CD1c-positive myeloid dendritic cell (primary cell): ENCODE results near the gene ARRDC1.
"Not testable (repeated sequence)": the region's sequence is repeated elsewhere in the genome, so short reads cannot be mapped to it uniquely, and the experiment has no call there.

Experiments used
- DNase-seq: peaks from one replicate; pipeline ENCODE4 v3.0.0-alpha.2; 2016; ENCODE audit errors: extremely low spot score

The ARRDC1 gene, protein sequence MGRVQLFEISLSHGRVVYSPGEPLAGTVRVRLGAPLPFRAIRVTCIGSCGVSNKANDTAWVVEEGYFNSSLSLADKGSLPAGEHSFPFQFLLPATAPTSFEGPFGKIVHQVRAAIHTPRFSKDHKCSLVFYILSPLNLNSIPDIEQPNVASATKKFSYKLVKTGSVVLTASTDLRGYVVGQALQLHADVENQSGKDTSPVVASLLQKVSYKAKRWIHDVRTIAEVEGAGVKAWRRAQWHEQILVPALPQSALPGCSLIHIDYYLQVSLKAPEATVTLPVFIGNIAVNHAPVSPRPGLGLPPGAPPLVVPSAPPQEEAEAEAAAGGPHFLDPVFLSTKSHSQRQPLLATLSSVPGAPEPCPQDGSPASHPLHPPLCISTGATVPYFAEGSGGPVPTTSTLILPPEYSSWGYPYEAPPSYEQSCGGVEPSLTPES

DNA sequence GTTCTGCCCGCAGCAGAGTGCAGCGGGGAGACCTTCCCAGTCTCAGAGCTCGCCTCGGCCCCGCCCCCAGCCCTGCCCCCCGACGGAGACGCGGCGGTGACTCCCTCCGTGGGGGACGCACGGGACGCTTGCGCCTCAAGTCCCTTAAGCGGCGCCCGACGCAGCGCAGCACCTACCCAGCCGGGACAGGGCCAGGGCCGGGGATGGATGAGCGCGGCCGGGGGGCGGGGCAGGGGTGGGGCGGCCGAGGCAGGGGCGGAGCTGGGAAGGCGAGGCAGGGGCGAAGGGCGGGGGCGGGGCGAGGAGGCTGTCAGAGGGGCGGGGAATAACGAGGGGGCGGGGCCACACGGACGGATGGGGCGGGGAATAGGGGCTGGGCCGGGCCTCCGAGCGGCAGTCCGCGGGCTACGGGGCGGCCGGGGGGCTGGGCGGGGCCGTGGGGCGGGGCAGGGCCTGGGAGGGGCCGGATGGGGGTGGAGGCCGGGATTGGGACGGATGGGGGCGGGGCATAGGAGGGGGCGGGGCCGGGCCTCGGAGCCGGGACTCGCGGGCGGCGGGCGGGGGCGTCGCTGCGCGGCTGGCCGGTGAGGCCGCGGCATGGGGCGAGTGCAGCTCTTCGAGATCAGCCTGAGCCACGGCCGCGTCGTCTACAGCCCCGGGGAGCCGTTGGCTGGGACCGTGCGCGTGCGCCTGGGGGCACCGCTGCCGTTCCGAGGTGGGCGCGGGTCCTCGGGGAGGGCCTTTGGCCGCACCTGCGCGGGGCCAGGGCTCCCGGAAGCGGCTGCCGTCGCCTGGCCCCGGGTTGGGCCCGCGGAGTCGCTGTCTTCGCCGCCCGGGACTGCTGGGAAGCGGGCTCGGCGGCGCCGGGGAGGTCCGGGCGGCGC, at the start of gene ARRDC1:
Gene ARRDC1, plus strand, starts transcription at position 566 of the 884 bp plus-strand sequence. Its CDS starts 32 bp downstream, at position 598.
- DNase-seq: peak; percentile 97

DNA sequence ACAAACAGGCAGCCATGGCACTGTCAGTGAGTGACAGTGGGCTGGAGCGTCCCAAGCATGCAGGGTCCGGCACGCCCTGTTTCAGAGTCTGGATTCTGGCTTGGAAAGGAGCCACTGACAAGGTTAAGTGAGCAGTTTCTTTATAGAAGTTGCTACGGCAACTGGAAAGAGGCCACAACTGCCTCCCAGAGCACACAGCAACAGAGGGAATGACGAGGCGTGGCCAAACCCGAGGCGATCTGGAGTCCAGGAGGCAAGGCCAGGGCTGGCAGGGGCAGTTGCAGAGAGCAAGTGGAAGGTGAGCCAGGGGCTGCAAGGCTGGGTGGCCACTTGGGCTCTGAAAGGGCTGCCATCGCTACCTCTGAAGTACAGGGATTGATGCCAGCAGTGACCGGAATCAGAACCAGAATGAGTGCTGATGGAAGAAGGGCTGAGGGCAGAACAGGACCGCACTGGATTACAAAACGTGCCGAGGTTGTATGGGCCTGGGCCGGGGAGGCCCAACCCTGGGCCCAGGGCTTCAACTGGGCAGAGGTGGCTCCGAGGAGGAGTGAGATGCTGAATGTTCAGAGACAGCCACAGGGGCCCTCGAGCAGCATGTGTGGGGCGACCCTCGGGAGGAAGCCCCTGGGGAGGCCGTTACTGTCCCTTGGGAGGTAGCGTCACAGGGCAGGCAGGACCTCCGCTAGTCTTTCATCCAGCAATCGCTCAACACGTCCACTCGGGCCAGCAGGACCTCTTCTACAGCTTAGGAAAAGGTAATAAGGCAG, 49.2 kb upstream of the ARRDC1 start:
- no peak for DNase-seq

DNA sequence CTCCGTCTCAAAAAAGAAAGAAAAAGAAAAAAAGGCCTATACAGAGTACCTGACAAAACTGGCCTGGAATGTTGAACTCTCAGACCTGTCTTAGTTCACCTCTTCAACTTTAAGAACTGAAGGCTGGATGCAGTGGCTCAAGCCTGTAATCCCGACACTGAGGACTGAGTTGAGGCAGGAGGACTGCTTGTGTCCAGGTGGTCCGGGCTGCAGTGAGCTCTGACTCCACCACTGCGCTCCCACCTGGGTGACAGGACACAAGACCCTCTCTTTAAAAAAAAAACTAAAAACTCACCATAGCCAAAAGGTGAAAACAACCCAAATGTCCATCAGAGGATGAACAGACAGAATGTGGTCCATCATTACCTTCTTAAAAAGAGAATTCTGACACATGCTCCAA, 47.4 kb upstream of the ARRDC1 start:
- no peak for DNase-seq

DNA sequence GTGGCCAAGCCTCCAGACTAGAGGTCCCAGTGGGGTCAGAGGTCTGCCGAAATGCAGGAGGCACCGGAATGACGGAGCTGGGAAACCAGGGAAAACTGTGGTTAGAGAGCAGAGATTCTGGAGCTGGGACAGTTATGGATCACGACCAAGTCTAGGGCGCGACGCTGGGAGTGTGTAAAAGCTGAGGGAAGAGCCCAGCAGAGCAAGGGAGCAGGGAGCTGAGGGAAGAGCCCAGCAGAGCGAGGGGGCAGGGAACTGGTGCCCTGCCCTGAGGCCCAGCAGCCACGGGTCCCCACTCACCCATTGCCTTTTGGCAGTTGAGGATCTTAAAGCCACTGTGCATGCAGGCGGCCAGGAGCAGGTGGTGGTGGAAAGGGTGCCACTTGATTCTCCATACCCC, 41.4 kb upstream of the ARRDC1 start:
- no peak for DNase-seq

DNA sequence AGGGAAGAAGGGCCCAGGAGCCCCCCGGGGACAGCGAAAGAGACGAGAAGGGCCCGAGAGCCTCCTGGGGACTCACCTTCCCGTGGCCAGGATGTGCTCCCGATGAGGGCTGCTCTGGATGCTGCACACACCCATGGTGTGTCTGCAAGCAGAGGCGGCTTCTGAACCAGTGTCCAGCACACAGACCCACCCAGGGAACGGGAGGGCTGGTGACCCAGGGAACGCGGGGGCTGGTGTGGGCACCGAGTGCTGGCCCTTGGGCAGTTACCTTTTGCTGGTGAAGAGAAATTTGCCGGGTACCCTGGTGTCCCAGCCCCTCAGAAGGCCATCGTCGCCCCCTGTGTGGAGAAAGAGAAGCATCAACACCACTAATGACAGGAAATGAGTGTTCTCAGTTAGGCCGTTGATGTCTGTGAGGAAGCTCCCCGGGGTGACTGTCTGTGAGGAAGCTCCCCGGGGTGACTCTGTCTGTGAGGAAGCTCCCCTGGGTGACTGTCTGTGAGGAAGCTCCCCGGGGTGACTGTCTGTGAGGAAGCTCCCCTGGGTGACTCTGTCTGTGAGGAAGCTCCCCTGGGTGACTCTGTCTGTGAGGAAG, 40.6 kb upstream of the ARRDC1 start:
- no peak for DNase-seq

DNA sequence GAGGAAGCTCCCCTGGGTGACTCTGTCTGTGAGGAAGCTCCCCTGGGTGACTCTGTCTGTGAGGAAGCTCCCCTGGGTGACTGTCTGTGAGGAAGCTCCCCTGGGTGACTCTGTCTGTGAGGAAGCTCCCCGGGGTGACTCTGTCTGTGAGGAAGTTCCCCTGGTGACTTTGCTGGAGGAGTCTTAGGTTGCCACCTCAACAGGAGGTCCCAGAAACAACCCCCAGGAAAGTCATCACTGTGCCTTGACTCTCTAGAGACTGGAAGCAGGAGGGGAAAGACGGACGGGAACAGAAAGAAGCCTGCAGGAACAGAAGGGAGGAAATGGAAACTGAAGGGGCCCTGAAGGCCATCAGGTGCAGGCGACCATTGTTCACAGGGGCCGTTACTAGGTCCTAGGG, 37.0 kb upstream of the ARRDC1 start:
- DNase-seq: not testable (repeated sequence)

DNA sequence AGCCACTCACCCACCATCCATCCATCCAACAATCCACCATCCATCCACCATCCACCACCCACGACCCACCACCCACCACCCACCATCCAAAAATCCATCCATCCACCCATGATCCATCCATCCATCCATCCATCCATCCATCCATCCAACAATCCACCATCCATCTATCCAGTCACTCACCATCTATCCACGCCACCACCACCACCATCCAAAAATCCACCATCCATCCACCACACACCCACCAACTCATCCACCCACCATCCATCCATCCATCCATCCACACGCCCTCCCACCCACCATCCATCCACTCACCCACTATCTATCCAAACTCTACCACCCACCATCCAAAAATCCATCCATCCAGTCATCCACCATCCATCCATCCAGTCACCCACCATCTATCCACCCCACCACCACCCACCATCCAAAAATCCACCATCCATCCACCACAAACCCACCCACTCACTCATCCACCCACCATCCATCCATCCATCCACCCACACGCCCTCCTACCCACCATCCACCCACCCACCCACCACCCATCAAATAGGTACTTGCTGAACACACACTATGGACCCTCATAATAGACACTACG, 35.8 kb upstream of the ARRDC1 start:
- DNase-seq: no peak

DNA sequence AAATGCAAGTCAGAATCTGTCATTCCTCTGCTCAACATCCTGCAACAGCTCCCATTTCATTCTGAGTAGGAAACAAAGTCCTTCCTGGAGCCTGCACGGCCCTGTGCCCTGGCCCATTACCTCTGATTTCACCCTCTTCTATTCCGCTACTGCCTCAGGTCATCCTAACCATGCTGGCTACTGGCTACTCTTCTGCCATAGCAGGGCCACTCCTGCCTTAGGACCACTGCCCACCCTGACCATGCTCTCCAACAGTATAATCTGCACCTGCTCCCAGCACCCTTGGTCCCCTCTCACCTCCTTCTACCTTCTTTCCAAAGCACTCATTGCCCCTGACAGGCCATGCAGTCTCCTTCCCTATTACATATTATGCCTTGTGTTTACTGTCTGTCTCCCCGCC, 34.9 kb upstream of the ARRDC1 start:
- no peak for DNase-seq

DNA sequence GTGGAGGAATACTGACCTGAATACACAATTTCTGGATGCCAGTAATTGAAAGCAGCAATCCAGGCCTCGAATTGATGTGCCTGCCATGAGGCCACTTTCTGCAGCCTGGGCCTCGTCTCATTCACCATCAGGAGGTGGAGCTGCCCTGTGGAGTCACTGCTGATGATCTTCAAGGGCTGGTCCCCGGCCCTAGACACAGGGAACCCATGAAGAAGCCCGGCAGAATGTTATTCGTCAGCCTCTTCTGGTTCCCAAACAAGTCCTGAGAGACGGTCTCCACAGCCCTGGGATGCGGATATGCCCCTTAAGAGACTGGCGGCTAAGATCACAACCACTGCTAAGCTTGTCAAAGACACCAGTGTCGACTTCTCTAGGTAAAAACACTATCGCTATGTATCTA, 31.3 kb upstream of the ARRDC1 start:
- no peak for DNase-seq

DNA sequence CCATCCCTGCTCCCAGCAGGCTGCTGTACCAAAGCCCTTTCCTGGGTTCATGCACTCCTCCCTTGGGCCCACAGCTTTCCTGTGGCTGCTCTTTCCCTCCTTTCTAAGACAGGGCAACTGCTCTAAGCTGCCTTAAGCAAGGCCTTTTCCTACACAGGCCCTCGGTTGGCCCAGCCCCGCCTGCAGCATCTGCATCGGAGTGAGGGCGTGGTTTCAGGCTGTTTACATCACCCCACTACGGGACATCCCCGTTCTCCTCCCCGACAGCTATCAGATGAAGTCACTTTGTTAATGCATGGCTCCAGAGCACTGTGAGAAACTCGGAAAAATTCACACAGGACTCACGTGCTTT, 30.1 kb upstream of the ARRDC1 start:
- DNase-seq: no peak

DNA sequence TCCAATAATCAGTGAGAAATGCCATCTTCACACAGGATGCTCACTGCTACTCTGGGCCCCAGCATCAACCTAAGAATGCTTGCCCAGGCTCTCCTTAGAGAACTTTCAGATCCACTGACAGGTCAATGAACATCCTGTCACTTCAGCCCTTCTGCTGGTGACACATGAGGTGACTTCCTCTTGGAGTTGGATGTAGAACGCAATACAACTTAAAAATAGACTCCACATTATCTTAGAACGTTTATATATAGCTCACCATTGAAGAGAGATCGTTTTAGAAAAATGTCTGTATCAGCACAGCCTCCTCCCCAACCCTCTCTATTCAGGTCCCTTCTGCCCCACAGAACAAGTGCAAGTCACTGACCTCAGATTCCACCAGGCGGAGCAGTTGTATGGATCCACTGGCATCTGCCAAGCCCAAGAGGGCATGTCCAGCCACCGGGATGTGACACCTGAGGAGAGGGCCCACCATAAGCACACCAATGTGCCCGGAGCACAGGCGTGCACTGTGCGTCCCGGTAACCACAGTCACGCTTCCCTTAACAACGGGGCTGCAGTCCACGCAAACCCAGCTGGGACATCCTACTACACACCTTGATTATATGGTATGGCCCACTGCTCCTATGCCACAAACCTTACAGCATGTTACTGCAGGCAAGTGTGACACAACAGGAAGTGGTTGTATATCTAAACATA, 29.6 kb upstream of the ARRDC1 start:
- no peak for DNase-seq

DNA sequence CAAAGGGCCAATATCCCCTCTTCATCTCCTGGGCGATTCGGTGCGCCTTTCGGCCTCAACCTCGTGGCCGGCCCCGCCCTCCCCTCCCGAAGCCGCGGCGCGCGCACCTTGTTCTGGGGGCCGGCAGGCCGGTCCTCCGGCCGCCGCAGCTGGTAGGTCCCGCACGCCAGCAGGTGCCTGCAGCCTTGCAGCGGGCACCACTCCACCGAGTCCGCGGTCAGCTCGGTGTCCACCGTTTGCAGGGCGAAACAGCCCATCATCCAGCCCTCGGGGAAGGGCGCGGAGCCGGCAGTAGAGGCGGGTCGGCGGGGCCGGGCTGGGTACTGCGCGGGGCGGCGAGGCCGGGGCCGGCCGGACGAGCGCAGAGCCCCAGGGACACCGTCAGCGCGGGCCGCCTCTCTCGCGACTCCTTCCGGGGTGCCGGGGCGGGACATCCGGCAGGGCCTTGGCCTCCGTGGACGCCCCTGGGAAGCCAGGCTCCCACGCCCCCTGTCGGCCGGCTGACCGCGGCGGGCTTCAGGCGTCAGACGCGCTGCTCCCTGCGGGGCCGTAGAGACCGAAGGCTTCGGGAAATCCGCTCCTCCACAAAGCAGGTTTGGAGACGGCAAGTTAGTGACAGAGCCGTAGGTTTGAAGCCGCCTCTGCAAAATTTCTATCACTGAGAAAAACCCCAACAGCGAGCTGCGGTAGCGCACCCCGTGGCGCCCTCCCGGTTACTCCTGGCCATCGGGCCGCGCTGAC, 26.8 kb upstream of the ARRDC1 start, which contains the start of gene DPH7:
Gene DPH7, minus strand, starts transcription at position 408 of the 741 bp plus-strand sequence. Its CDS starts 148 bp downstream, at position 260.
- peak; percentile 97 for DNase-seq

DNA sequence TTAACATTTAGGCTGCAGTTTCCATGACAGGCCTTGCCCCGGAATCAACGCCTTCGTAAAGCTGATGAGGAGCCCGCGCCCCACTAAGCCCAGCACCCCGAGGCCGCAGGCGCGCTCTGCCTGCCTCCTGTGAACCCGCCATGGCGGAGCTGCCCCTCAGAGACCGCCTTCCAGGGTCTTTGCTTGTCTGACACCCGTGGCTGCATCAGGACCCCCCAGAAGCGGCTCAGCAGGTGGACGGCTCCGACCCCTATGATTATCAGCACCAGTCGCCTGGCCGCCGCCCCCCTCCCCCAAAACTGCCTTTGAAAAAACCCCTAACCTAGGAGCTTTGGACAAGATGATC, 26.3 kb upstream of the ARRDC1 start:
- no peak for DNase-seq

DNA sequence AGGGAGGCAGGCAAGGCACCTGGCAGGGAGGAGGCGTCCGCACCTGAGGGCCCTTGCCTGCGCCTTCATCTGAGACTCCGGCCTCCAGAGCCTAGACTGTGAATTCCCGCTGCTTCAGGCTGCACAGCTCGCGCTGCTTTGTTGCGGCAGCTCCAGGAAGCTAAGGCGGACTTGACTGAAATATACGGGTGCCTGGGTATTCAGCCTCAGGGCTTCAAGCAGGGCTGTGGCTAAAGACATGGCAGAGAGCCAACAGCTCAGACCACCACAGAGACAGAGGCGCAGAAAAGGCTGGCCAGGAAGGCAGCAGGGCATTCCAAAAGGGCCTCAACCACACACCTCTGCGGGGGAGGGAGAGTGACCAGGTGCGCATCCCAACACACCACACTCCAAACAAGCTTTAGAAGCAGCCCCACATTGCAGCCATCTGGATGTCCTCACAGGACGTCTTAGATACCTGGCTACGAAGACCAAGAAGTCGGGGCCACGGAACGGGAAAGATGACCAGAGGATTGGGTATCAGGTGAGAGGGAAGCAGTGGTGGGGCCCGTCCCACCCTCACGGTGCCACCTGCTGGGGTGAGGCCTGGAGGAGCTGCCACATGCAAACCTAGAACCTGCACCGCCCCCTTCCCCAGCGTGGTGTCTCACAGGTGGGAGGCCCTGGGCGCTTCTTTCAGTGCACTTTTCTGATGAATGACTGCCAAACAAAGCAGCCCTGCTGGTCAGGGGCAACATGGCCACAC, 25.1 kb upstream of the ARRDC1 start:
- no peak for DNase-seq

DNA sequence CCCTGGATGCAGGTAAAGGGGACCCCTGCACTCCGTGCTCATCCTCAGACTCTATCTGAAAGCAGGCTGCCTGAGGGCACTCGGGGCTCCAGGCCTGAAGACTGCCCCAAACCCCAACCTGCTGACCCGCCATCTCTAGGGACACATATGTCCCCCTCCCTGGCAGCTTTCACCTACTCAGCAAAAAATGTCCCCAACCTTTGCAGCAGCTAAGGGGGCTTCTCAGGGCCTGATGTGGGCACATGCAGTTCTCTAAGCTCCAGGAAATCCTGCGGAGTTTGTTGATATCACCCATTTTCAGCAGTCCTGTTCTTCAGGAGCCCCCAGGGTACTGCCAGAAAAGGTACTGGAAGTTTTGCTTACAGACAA, 24.5 kb upstream of the ARRDC1 start:
- DNase-seq: no peak

DNA sequence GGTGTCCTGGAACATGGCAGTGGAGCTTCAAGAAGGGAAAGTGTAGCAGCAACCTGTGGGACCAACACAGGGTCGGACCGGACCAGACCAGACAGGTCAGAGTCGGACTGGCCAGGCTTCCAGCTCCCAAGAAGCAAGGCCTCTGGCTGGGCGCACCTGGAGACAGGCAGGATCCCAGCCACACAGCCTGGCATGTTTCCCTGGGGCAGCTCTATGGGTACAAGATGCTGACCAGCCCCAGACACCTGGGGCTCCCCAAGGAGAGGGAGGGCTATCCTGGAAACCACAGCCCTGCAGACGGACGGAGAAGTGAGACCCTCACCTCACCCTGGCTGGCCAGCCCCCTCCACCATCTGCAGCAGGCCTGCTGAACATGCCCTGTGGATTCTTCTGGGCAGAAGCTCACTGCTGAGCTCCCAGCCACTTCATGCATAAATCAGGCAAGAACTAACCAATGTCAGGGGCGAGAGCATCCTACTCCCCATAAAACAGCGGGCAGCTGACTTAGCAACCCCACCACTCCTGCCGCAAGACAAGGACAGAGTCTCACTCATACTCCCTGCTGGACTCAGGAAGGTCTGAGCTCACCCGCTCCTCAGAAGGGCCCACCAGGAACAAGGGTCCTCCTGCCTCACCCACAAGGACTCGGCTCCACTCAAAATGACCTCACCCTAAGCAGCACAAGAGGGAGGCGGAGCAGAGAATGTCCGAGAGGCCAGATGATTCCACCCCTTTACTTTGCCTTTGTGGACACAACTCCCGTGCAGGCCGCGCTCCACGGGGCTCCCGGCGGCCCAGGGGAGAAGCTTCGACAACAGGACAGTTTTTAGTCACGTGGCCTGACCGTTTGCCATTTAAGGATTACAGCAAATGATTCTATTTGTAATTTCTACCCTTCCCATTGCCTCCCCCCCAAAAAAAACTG, 23.9 kb upstream of the ARRDC1 start:
- no peak for DNase-seq

DNA sequence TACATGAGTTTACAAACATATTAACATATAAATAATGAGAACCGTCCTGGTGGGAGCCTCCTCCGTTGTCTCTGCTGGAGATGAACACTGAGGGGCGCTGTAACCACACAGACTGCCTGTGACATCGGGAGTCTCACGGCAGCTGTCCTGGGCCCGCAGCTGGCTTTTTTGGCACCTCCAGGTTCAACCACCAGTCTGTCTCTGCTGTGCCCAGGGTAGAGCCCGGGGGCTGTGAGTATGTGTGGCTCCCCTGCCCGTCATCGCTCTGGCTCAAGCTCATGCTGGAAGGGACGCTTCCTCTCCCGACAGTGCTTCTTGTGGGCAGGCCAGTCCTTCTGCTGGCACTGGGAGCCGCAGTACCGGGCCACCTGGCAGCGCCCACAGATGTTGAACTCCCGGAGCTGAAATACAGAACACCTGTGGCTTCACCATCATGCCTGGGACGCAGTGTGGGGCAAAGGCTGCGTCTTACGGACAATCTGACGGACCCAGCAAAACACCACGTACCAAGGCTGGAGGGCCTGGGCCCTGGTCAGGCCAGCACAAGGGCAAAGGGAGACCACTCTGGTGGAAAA, 23.1 kb upstream of the ARRDC1 start:
- DNase-seq: no peak

DNA sequence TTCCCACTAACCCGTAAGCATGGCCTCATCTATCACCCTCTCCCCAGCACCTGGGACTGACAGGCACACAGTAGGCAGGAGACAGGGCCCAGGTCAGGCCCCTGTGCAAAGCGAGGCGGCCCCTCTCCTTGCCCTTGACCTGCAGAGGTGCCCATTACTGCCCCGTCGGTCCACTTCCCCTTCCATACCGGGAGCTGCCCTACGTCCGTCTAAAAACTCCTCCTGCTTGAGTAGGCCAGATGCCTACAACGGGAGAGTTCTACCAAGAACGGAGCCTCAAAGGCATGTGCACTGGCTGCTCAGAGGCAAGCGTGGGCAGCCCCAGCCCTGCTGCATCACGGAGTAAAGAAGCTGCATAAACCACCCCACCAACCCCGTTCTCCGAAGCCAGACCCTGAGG, 22.1 kb upstream of the ARRDC1 start:
- no peak for DNase-seq
